Stomach (tissue), 19 donors: ENCODE data around the gene NMT1. TPM values are rescaled to one million over a fixed set of nuclear protein-coding genes. Genes with fewer than 3 reads are reported as not detected.
A peak's percentile ranks its signal among the peaks of the same experiment; 100 is the strongest.

Experiments used
- DNase-seq, 2 donors: peaks; one replicate each; pipeline versions ENCODE4 v3.0.0 to v3.0.0-alpha.2; 2013 to 2019
- H3K27ac ChIP-seq, 5 donors: fragments of 200-600 bp in 4 of 5; sonication (generic) in 4 of 5; one replicate each; pipeline ENCODE4 v1.5.1; 2013 to 2019; ENCODE audit warnings: mild to moderate bottlenecking in 1 of 5, moderate library complexity in 1 of 5
- H3K27me3 ChIP-seq, 3 donors: fragments of 200-600 bp; sonication (generic); one replicate each; pipeline ENCODE4 v1.5.1; 2017 to 2019; ENCODE audit warnings: mixed run types in 1 of 3
- H3K36me3 ChIP-seq, 4 donors: fragments of 200-600 bp; sonication (generic); 1 replicate in 3 of 4; 2 replicates in 1 of 4; pipeline ENCODE4 v1.5.1; 2016 to 2019
- H3K4me1 ChIP-seq, 4 donors: fragments of 200-600 bp; sonication (generic); one replicate each; pipeline ENCODE4 v1.5.1; 2016 to 2019
- H3K4me3 ChIP-seq, 4 donors: fragments of 200-600 bp; sonication (generic) in 3 of 4; one replicate each; pipeline ENCODE4 v1.5.1; 2016 to 2019; ENCODE audit warnings: mild to moderate bottlenecking in 1 of 4
- H3K9me3 ChIP-seq, 4 donors: fragments of 200-600 bp; sonication (generic); one replicate each; pipeline ENCODE4 v1.5.1; 2016 to 2019
- CTCF ChIP-seq, 7 experiments: fragments of 450-650 bp in 4 of 7; fragments of 200-600 bp in 3 of 7; sonication (generic) in 3 of 7; IDR thresholded peaks; one replicate each; pipeline ENCODE4 v1.5.1; 2016 to 2019; ENCODE audit warnings: antibody characterized with exemption in 7 of 7, control low read depth in 2 of 7, mild to moderate bottlenecking in 1 of 7
- EP300 ChIP-seq: sonication (generic); formaldehyde crosslinking; IDR thresholded peaks from one replicate; pipeline ENCODE4 v1.6.1; 2017; ENCODE audit warnings: antibody characterized with exemption
- POLR2A ChIP-seq, 4 donors: fragments of 450-650 bp; IDR thresholded peaks; one replicate each; pipeline ENCODE4 v1.6.1; 2016; ENCODE audit warnings: antibody characterized with exemption in 4 of 4, control low read depth in 2 of 4, mild to moderate bottlenecking in 1 of 4, moderate library complexity in 1 of 4
- POLR2AphosphoS5 ChIP-seq, 3 donors: sonication (generic); formaldehyde crosslinking; IDR thresholded peaks; one replicate each; pipeline ENCODE4 v1.6.1; 2016; ENCODE audit warnings: antibody characterized with exemption in 3 of 3
- WGBS, 5 donors: extraction: QIAGEN DNeasy Blood & Tissue Kit in 3 of 5; methylation state at CpG; one replicate each; pipeline versions ENCODE4 v1.1.5 to v1.1.7; 2013 to 2018; 5-methylcytosine and 5-hydroxymethylcytosine counted together
- intact Hi-C: fragments of 100-400 bp; cut with DNase I; formaldehyde crosslinking; loops from one replicate; pipeline ENCODE4 v1.15.1; 2023; ENCODE audit warnings: low total_unique reads
- long read RNA-seq, 10 donors: transcript quantifications; one replicate each; lab custom pipeline, GENCODE V29; 2026
- polyA plus RNA-seq, 3 donors: library from polyadenylated mRNA; stranded (reverse); fragments of 200-250 nt; gene quantifications; one replicate each; pipeline ENCODE4 v1.2.3, GENCODE V29; 2013
- total RNA-seq, 5 donors: library from RNA; depleted of rRNA; stranded (reverse); fragments of >200 nt; gene quantifications; one replicate each; pipeline versions ENCODE4 v1.1.0 to v1.2.3, GENCODE V29; 2014 to 2016
- donor health status: healthy with polysubstance abuse.
- donor health status: Bipolar disorder and iron deficiency.
- donor health status: healthy.

Gene NMT1
- total RNA-seq = 100 to 1,000 TPM in 2 of 5 donors, 10 to 100 TPM in 3; 30.1 to 229 (median 74.0) TPM
- 100 to 1,000 TPM in 1 of 3 donors, 10 to 100 TPM in 2; 23.3 to 230 (median 49.7) TPM for polyA plus RNA-seq
- long read RNA-seq, donor 1, full-length matches to known transcripts = 1 of 1 reads
- long read RNA-seq, donor 1, partial matches to known transcripts = 0 of 1 reads
- long read RNA-seq, donor 1, other reads (novel, unspliced or antisense) = 0 of 1 reads
- long read RNA-seq, donor 2, full-length matches to known transcripts = 5 of 5 reads
- long read RNA-seq, donor 2, partial matches to known transcripts = 0 of 5 reads
- long read RNA-seq, donor 2, other reads (novel, unspliced or antisense) = 0 of 5 reads
- long read RNA-seq, donor 3, full-length matches to known transcripts = 1 of 1 reads
- long read RNA-seq, donor 3, partial matches to known transcripts = 0 of 1 reads
- long read RNA-seq, donor 3, other reads (novel, unspliced or antisense) = 0 of 1 reads
- long read RNA-seq, donor 4 = 0 reads
- long read RNA-seq, donor 5, full-length matches to known transcripts = 3 of 8 reads
- long read RNA-seq, donor 5, partial matches to known transcripts = 5 of 8 reads
- long read RNA-seq, donor 5, other reads (novel, unspliced or antisense) = 0 of 8 reads
- long read RNA-seq, donor 6, full-length matches to known transcripts = 19 of 47 reads
- long read RNA-seq, donor 6, partial matches to known transcripts = 23 of 47 reads
- long read RNA-seq, donor 6, other reads (novel, unspliced or antisense) = 5 of 47 reads
- long read RNA-seq, donor 7, full-length matches to known transcripts = 4 of 12 reads
- long read RNA-seq, donor 7, partial matches to known transcripts = 8 of 12 reads
- long read RNA-seq, donor 7, other reads (novel, unspliced or antisense) = 0 of 12 reads
- long read RNA-seq, donor 8, full-length matches to known transcripts = 3 of 13 reads
- long read RNA-seq, donor 8, partial matches to known transcripts = 10 of 13 reads
- long read RNA-seq, donor 8, other reads (novel, unspliced or antisense) = 0 of 13 reads
- long read RNA-seq, donor 9, full-length matches to known transcripts = 4 of 4 reads
- long read RNA-seq, donor 9, partial matches to known transcripts = 0 of 4 reads
- long read RNA-seq, donor 9, other reads (novel, unspliced or antisense) = 0 of 4 reads
- long read RNA-seq, donor 10, full-length matches to known transcripts = 3 of 3 reads
- long read RNA-seq, donor 10, partial matches to known transcripts = 0 of 3 reads
- long read RNA-seq, donor 10, other reads (novel, unspliced or antisense) = 0 of 3 reads

GRCh38 chr17:45060797-45061605 lies at the start of gene NMT1:
Gene NMT1 (plus strand): TSS chr17:45061317. CDS start chr17:45061330, 13 bp downstream.
- WGBS, 5 donors = 0% methylated on average over 21 to 50 of the region's 50 CpGs
- peaks cover 40 to 63% (median 54%) of the 10 kb centered on the region in 4 donors for H3K4me1 ChIP-seq
- DNase-seq = peak; percentile 97 to 99

GRCh38 chr17:45011767-45012166 lies 49.4 kb upstream of the NMT1 start:
- TF ChIP-seq CTCF (IDR thresholded peaks at IDR 0.05) = no peak
- no peak for TF ChIP-seq POLR2AphosphoS5 (IDR thresholded peaks at IDR 0.05)
- no peak for TF ChIP-seq POLR2A (IDR thresholded peaks at IDR 0.05)
- no peak for TF ChIP-seq EP300
- intact Hi-C loops = no loop called here
- peaks cover 0 to 12% (median 4%) of the 10 kb centered on the region in 4 donors for H3K4me1 ChIP-seq
- H3K36me3 ChIP-seq = no peaks in the 10 kb centered on the region
- H3K4me3 ChIP-seq = no peak overlapping the region
- no peaks in the 10 kb centered on the region for H3K9me3 ChIP-seq
- H3K27me3 ChIP-seq = peaks cover 0 to 12% (median 0%) of the 10 kb centered on the region in 3 donors
- WGBS, 5 donors = 86 to 100% (median 95%) methylated on average over 1 of the region's 1 CpG
- no peak for DNase-seq
- H3K27ac ChIP-seq = no peak overlapping the region

More at GRCh38 chr17:45060797-45061605, at the start of gene NMT1:
- TF ChIP-seq POLR2AphosphoS5 (IDR thresholded peaks at IDR 0.05) (peak; percentile 65 to 94 (median 87)), EP300 (no peak), CTCF (IDR thresholded peaks at IDR 0.05) (peak in 1 of 7 experiments; percentile 26), POLR2A (IDR thresholded peaks at IDR 0.05) (no peak)
- peak within 1 kb of the TSS; percentile 83 to 94 (median 92) for H3K27ac ChIP-seq
- H3K9me3 ChIP-seq = no peaks in the 10 kb centered on the region
- no peaks in the 10 kb centered on the region for H3K27me3 ChIP-seq
- intact Hi-C loops = no loop called here
- peak within 1 kb of the TSS; percentile 56 to 87 (median 82) for H3K4me3 ChIP-seq
- H3K36me3 ChIP-seq = peaks cover 0 to 6% (median 0%) of the 10 kb centered on the region in 4 donors

- intact Hi-C loops = no loop called here
- Histone ChIP-seq H3K27ac (peak overlapping the region in 2 of 5 donors; percentile 7 to 30), H3K36me3 (no peaks in the 10 kb centered on the region), H3K4me1 (peaks cover 0 to 16% (median 6%) of the 10 kb centered on the region in 4 donors), H3K4me3 (no peak overlapping the region), H3K9me3 (no peaks in the 10 kb centered on the region), H3K27me3 (peaks cover 0 to 15% (median 0%) of the 10 kb centered on the region in 3 donors)
- peak in 1 of 2 donors; percentile 69 for DNase-seq
- TF ChIP-seq POLR2AphosphoS5 (IDR thresholded peaks at IDR 0.05) (no peak), CTCF (IDR thresholded peaks at IDR 0.05) (no peak), EP300 (no peak), POLR2A (IDR thresholded peaks at IDR 0.05) (no peak)
- WGBS, 5 donors = 62 to 73% (median 67%) methylated on average over 14 to 17 of the region's 17 CpGs
These were observed 47.8 kb upstream of the NMT1 start for GRCh38 chr17:45013021-45013997.
